Left ventricle myocardium inferior (tissue), 1 donor: Measurements from ENCODE around the gene EVC. TPM values are rescaled to one million over a fixed set of nuclear protein-coding genes. Genes with fewer than 3 reads are reported as not detected.

Experiments used
- DNase-seq: peaks from one replicate; pipeline ENCODE4 v3.0.0-alpha.2; 2020
- H3K27ac ChIP-seq: fragments of 200-600 bp; replicated peaks from 2 replicates; pipeline ENCODE4 v1.8.0; 2021
- H3K27me3 ChIP-seq: fragments of 200-600 bp; 2 replicates; pipeline ENCODE4 v1.8.0; 2021; ENCODE audit warnings: low read depth
- H3K36me3 ChIP-seq: fragments of 200-600 bp; 2 replicates; pipeline ENCODE4 v1.8.0; 2021
- H3K4me1 ChIP-seq: fragments of 200-600 bp; 2 replicates; pipeline ENCODE4 v1.8.0; 2021
- H3K4me3 ChIP-seq: fragments of 200-600 bp; 2 replicates; pipeline ENCODE4 v1.8.0; 2021; ENCODE audit warnings: mild to moderate bottlenecking, moderate library complexity
- H3K9me3 ChIP-seq: fragments of 200-600 bp; replicated peaks from 2 replicates; pipeline ENCODE4 v1.8.0; 2021
- CTCF ChIP-seq: fragments of 200-600 bp; IDR thresholded peaks from 2 replicates; pipeline ENCODE4 v1.8.0; 2021; ENCODE audit warnings: antibody characterized with exemption, mild to moderate bottlenecking, borderline replicate concordance
- intact Hi-C: fragments of 100-400 bp; cut with micrococcal nuclease; formaldehyde crosslinking; loops from one replicate; pipeline ENCODE4 v1.11.0; 2022
- total RNA-seq: library from RNA; stranded (reverse); fragmentation: NEBNext Ultra II Directional; extraction: Animal tissue kit (Norgen Biotek cat#: 25700); gene quantifications from one replicate; pipeline ENCODE4 v1.2.1, GENCODE V29; 2021
- donor health status: DM: no; HTN: yes; CAD: no; lungs with severe emphysema.

EVC gene
- total RNA-seq, 1 donor from 2014 or later: 5.1 TPM

GRCh38 chr4:5691491-5692132, 19.4 kb upstream of the EVC start:
- H3K27ac ChIP-seq: no peak overlapping the region
- H3K9me3 ChIP-seq: no peaks in the 10 kb centered on the region
- H3K36me3 ChIP-seq: peaks cover 17% of the 10 kb centered on the region
- no peak for DNase-seq
- no peak overlapping the region for H3K4me3 ChIP-seq
- intact Hi-C loops: no loop called here
- no peaks in the 10 kb centered on the region for H3K4me1 ChIP-seq
- no peaks in the 10 kb centered on the region for H3K27me3 ChIP-seq
- no peak for TF ChIP-seq CTCF

DNA sequence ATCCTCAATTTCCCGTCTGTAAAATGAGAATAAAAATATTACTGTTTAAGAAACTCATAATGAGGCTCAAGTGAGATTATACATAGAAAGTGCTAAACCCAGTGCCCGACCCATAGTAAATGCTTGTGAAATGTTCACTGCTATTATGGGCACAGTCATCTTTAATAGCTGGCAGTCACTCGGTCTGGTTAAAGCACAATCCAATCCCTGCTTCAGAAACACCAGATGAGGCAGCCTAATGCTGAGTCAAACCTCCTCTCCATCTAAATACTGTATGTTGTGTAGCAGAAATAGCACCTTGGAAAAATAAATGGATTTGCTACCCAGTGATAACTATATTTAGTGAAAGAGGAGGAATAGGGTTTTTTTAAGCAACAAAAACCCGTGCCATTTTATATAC, 17.1 kb upstream of the EVC start:
- TF ChIP-seq CTCF: no peak
- H3K36me3 ChIP-seq: peaks cover 8% of the 10 kb centered on the region
- no peaks in the 10 kb centered on the region for H3K9me3 ChIP-seq
- no peaks in the 10 kb centered on the region for H3K27me3 ChIP-seq
- intact Hi-C loops: no loop called here
- no peak overlapping the region for H3K4me3 ChIP-seq
- H3K4me1 ChIP-seq: no peaks in the 10 kb centered on the region
- DNase-seq: no peak
- no peak overlapping the region for H3K27ac ChIP-seq

DNA sequence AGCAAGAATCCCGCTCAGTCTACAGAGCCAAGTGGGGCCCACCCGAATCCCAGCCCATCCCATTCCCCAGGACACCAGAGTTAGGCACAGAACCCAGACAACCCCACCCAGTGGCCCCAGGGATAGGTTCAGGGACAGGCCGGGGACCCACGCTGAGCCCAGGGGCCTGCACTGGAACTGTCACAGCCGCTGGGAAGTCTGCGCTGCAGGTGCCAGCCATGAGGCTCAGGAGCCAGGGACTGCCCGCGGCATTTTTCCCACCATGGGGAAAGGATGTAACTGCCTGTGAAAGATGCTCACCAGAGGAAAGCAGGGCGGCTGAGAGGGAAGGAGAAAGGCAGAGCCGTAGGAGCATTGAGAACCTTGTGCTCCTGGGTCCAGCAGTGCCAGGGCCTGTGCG, 14.7 kb upstream of the EVC start:
- no peak for DNase-seq
- Histone ChIP-seq H3K27ac (no peak overlapping the region), H3K4me3 (no peak overlapping the region), H3K9me3 (no peaks in the 10 kb centered on the region), H3K4me1 (no peaks in the 10 kb centered on the region), H3K27me3 (no peaks in the 10 kb centered on the region), H3K36me3 (peaks cover 8% of the 10 kb centered on the region)
- intact Hi-C loops: no loop called here
- no peak for TF ChIP-seq CTCF

DNA sequence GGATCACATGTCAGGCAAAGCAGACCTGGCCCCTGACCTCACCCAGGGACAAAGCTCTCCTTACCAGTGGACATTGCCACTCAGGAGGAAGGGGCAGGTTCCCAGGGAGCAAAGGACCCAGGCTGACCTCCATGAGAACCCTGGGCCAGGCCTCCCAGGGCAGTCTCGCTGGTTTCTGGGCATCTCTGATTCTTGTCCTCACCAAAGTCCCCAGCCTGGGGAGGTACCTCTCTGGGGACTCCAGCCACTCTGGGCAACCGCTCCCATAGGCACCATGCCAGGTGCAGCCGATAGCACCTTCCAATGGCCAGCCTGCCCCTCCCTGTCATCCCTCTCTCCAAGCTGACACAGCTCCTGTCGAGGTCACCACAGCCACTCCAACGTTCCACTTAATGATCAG, 10.5 kb upstream of the EVC start:
- Histone ChIP-seq H3K27ac (no peak overlapping the region), H3K9me3 (no peaks in the 10 kb centered on the region), H3K27me3 (no peaks in the 10 kb centered on the region), H3K4me3 (no peak overlapping the region), H3K36me3 (no peaks in the 10 kb centered on the region), H3K4me1 (no peaks in the 10 kb centered on the region)
- no peak for DNase-seq
- TF ChIP-seq CTCF: no peak
- intact Hi-C loops: no loop called here

DNA sequence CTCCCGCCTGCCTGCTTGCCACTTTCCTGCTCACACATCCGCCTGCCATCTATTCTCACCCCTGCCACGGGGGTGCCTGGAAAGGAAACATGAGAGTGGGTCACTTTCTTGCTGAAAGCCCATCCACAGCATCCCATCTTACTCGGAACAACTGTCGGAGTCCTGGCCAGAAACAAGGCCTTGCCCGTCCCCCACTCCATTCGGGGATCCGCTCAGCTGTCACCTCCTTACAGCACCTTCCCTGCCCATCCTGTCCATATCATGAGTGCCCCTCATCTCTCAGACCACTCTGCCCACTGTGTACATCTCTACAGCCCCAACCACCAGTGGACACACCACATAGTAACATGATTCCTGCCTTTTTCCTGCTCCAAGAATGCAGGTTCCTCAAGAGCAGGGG, 9.0 kb upstream of the EVC start:
- peaks cover 6% of the 10 kb centered on the region for H3K27me3 ChIP-seq
- intact Hi-C loops: no loop called here
- H3K4me3 ChIP-seq: no peak overlapping the region
- no peak overlapping the region for H3K27ac ChIP-seq
- H3K4me1 ChIP-seq: peaks cover 5% of the 10 kb centered on the region
- DNase-seq: no peak
- H3K36me3 ChIP-seq: no peaks in the 10 kb centered on the region
- H3K9me3 ChIP-seq: no peaks in the 10 kb centered on the region
- TF ChIP-seq CTCF: no peak
